Stimulated activated CD4-positive, alpha-beta T cell treated with anti-CD3 and anti-CD28 coated beads, Interleukin-1b, Interleukin-23, amount 100 ng/mL, for 48 hours (primary cell): ENCODE data around the gene NCAM1.
"Not testable (repeated sequence)": the region's sequence is repeated elsewhere in the genome, so short reads cannot be mapped to it uniquely, and the experiment has no call there.

Source experiments
- DNase-seq: peaks from one replicate; pipeline ENCODE4 v3.0.0-alpha.2; 2020

Gene NCAM1

DNA sequence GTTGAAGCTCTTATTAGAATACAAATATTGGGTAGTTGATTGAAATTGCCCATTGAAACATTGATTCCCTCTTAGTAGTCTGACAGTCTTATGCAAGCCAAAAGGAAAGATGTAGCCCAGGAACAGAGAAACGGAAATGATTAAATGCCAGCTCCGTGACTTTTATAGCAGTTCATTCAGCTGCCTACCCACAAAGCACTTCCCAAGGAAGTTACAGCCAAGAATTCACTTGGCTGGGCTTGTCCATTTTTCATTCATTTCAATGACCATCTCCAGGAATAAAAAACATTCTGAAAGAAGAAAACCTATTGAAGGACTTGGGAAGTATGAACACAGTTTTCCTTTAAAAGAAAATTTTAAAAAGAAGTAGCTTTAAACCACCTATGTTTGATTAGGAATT lies 62.0 kb downstream of the NCAM1 start:
- DNase-seq, result no peak

DNA sequence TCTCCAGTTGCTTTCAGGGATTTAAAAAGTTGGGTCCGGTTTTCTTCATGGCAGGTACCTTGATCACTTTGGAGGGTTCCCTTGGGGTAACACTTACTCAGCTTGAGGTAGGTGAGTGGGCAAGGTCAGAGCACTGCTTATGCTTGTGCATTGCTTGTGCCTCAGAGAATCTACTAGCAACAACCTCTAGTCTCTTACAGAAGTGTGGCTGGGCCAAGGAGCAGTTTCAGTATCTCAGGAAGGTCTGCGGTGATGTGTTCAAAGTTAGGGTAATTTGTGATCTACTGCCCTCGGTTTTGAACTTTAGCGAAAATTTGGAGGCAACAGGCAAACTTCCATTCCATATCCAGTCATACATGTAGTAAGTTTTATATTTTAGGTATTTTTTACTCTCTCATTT lies 62.8 kb downstream of the NCAM1 start:
- DNase-seq, result no peak

DNA sequence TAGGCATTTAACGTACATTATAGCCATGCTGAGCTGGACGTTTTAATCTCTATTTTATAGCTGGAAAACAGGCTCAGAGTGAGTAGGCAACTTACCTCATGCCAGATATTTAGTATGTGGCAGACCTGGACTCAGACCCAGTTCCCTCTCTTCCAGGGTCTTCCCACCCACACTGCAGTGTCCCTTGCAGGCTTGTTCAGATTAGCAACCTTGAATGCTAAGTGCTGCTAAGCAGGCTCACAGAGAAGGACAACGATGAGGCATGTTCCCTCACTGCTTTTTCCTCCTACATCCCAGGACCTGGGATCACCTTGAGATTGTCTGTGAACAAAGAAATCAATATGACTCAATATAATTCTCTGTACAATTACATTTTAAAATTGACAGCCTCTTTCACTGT lies 65.6 kb downstream of the NCAM1 start:
- no peak for DNase-seq

DNA sequence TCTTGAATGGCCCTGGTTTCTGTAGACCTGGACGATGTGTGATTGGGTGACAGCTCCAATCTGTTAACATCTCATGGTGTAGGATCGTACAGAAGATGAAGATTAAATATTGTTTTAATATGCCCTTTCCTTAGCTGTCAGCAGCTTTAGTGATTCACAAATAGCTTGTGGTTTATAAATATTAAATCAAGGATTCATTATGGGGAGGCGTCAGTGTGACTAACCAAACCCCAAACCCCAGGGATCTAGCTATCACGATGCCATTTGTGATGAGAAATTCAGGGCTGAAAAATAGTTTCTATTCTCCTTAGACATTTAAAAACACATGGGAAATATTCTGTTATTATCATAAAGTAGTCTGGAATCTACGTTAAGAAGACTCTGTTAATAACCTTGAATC lies 73.4 kb downstream of the NCAM1 start:
- DNase-seq, result no peak

DNA sequence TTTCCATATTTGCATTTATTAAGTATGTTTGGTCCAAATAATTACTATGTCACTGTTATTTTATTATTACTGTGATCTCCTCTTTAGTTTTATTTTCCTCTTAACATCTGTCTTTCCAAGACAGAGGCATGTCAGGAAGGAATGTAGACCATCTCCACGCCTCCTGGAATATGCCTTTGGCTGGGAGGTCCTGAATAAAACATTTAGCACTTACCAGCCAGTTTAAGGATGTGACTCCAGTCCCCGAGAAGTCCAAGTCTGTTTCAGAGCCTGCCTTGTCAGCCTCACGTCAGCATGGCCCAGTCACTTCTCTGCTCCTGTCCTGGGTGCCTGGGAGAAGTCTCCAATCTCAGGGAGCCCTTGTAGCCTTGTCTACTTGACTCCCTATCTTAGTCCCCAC lies 74.5 kb downstream of the NCAM1 start:
- DNase-seq, result no peak

DNA sequence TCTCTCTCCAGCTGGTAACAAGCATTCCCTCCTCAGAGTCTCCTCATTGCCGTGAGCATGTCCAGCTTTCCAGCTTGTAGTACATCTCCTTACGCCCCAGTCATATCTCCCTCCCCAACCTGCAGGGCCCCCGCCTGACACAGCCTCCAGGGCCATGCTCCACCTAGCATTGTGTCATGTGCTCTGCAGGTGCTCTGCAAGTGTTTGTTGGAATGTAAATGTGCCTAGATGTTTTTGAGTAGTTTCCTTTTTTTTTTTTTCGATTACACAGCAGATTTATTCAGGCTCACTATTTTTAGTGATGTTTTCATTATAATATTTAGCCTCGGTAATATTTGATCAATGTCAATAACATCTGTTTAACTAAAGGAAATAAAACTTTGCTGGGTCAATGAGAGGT lies 82.5 kb downstream of the NCAM1 start:
- no peak for DNase-seq

DNA sequence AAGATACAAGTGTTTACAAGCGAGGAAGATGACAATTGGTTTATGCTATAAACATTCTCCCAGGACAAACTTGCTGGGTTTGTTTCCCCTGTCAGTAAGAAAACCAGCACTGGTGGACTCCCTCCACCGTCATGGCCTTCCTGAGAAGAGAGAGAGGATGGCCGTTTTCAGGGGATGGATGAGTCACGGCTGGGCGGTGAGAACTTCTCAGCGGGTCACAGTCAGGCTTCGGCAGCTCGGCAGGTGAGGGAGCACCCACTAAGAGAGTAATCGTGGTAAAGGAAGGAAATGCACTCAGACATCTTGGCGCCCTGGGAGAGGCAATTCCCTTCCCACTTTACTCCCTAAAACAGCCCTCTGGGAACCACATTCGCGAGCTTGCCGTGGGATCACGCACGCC lies 83.9 kb downstream of the NCAM1 start:
- no peak for DNase-seq

DNA sequence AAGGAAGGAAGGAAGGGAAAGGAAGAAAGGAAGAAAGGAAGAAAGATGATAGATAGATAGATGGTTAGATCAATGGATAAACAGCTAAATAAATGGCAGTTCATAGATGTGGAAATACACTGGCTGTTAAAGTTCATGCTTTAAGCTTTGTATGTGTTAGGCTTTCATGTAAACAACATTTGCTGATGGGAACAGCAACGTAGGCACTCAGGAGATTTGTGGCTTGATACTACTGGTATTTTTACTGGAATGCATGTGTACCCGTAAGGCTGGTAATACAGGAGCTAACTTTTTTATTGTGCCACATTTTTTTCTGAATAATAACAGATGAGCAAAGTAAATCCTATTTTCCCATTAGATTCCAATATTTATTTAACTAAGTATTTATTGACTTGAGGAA lies 85.6 kb downstream of the NCAM1 start:
- no peak for DNase-seq

DNA sequence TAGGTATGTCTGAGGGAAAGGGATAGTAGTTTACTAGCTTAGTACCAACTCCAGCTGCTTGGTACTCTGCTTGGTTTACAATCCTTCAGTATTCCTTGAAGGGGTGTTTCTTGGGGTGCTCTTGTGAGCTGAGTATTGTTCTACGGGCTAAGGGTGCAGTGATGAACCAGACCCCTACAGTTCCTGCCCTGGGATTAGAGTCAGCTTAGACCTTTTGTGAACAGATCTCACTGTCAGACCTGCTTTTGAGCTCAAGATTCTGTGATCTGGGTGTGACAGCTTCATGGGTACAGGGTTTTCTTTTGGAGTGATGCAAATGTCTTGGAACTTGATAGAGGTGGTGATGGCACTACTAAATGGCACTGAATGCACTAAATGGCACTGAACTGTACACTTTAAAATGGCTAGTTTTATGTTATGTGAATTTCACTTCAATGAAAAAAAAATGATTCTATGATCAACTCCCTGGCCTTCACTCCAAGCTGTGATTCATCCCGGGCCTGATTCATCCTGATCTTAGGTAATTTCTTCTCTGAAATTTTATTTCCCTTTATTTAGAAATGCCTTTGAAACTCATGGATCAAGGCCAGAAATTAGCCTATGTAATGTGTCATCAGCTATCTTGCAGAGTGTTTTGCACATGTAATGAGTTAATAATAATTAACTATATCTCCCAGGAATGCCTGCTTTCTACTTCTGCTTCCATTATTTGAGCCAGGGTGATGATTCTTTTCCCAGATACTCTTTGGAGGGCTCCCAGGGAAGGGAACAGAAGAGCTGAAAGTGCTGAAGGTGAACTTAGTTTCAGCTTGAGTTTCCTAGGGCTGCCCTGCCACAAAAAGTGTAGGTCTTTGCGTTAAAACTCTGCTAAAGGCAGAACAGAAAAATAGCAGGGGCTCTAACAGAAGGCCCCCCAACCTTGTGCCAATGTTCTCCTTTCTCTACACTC lies 87.9 kb downstream of the NCAM1 start:
- DNase-seq, result no peak

DNA sequence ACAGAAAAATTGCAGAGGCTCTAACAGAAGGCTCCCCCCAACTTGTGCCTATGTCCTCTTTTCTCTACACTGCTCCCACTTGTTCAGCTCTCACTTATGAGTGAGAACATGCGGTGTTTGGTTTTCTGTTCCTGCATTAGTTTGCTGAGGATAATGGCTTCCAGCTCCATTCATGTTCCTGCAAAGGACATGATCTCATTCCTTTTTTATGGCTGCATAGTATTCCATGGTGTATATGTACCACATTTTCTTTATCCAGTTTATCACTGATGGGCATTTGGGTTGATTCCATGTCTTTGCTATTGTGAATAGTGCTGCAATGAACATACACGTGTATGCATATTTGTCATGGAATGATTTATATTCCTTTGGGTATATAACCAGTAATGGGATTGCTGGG lies 91.8 kb downstream of the NCAM1 start:
- DNase-seq, result not testable (repeated sequence)

DNA sequence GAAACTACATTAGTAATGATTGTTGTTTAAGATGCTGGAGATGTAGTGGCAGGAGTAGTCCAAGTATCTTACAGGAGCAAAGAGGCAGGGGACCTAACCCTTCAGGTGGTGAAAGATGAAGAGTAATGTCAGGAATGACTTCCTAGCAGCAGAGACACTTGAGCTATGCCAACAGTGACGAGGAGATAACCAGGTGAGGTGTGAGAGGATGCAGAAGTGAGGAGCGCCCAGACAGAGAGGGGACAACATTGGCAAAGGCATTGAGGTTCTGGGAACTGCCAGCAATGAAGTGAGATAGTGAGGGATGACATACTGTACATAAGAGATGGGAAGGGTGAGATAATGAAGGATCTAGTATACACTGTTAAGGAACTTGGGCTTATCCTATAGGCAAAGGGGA lies 95.8 kb downstream of the NCAM1 start:
- no peak for DNase-seq

DNA sequence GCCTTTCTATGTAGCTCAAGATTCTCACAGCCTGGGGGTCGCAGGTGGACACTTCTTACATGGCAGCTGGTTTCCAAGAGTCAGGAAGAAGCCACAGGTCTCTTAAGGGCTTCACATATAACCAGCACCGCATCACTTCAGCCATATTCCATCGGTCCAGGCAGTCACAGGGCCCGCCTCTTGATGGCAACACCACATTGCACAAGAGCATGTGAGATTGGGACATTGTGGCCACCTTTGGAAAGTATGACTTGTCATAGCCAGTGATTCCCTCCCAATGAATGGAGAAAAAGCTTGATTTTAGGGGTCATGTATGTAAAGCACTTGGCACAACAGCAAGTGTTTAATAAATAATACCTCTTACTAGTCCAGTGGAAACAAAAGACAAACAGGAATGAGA lies 98.3 kb downstream of the NCAM1 start:
- no peak for DNase-seq

DNA sequence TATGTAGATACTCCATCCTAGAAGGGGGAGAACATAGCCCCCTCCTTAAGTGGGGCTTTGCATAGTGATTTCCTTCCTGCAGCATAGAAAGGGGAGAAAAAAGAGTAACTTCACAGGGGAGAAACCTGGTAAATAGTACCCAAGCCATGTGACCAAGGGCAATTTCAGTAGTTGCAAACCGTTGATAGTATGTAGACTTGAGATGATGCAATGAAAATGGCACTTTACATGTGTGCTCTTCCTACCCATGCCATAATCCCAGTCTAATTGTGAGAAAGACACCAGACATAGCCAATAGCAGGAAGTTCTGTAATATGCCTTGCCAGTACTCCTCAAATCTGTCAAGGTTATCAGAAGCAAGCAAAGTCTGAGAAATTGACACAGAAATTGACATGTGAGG lies 104.1 kb downstream of the NCAM1 start:
- DNase-seq, result no peak

DNA sequence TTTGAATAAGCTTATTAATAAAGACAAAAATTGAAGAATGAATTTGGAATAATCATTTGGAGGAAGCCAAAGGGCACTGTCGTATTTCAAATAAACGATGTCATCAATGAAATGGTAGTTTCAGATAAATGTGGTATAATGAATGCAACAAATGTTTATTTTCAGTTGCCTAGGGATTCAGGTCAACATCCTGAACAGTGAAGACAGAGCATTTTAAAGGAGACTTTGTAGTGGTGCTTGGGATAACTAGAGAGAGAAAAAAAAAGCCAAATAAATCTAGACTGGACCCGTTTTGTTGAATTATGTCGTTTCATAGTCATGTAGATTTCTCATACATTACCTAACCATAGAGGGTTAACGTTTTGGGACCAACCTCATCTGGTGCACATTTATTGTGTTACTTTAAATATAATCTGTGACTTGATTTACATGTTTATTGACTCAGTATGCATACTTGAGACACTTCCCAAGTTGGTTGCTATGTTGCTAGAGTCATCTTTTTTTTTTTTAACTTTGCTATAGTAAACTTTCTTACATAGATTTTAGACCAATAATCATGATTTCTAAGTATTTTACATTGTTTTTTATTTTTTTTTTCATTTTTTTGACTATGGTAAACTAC lies 111.1 kb downstream of the NCAM1 start:
- no peak for DNase-seq

DNA sequence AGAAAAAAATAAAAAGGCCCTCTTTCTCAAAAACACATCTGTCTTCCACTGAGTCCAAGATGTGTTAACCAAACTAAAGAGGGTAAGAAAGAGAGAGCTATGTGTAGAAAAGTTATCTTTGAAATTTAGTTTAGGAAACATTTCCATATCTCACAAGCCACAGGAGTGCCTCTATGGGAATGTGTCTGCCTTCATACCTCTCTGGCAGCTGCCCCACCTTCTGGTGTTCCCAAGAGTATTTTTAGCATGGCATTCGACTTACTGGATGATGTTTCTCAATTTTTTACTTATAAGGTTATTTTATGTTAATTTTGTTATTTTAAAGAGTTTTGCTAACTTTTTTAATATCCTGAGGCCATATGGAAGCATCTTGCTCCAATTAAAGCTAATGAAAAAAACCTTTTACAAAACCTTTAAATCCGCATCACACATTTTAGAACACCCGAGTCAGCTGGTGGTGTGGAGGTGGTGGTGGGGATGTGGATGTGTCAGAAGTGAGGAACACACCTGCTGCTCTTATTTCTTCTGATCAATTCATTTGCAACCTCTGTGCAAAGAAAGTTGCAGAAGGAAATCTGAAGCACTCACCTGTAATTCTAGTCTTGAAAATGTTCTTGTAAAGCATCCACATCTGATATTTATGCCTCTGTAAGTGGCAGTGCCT lies 112.2 kb downstream of the NCAM1 start:
- no peak for DNase-seq

DNA sequence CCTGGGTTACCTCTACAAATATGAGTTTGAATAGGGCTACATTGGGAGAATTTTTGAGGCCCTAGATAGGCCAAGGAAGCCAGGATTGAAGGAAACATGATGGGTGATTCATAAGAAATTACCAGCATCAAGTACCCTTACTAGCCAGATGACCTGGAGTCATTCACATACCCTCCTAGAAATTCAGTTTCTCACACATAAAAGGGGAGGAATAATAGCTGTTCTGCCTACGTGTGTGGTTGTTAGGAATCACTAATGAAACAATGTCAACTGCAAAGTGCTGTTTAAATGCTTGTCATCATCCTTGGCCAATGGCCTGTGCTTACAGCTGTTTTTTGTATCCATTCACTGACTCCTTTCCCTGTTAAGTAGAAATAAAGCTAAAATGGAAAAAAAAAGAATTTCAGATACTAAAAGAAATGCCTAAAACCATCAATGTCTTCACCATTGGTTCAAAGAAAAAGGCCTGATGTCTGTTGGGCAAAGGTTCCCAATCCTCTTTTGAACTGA lies 114.4 kb downstream of the NCAM1 start:
- no peak for DNase-seq

DNA sequence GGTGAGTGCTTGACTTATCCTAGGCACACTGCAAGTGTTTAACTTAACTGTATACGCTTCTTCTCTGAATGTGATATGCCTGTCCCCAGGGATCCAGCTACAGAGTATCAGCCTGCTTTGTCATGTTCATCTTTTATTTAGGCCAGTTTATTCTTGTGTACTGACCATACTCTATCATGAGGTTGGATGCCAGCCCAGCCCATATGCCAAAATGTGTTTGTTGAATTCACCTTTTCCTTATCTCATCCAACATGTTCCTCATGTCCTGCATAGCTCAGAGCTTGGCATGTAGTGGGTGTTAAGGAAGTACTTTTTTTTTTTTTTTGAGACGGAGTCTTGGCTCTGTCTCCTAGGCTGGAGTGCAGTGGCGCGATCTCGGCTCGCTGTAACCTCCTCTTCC lies 116.2 kb downstream of the NCAM1 start:
- no peak for DNase-seq

DNA sequence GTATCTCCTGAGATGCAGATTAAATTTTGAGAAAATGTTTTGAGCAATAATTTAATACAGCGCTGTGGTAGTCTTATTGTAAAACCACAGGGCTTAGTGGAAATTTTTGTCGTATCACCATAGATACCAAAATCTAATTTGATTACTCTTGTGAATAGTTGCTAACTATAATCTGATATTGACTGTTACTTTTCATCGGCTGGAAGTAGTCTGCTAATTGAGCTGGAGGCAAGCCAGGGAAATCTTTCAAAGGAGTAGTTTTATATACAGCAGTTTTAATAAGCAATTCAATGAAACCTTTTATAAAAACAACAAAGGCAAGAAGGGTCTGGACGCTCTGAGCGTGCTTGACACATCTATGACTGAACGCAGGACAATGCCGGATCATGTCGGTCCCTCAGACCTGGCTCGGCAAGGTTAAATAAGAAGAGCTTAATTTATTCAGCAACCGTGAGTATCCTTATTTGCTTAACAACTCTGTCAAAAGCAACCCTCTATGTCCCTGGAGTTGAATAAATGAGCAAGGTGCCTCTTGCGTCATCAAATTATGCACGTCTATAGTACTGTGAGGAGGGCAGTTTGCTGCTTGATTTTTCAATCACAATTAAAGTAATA lies 121.2 kb downstream of the NCAM1 start:
- DNase-seq, result no peak

DNA sequence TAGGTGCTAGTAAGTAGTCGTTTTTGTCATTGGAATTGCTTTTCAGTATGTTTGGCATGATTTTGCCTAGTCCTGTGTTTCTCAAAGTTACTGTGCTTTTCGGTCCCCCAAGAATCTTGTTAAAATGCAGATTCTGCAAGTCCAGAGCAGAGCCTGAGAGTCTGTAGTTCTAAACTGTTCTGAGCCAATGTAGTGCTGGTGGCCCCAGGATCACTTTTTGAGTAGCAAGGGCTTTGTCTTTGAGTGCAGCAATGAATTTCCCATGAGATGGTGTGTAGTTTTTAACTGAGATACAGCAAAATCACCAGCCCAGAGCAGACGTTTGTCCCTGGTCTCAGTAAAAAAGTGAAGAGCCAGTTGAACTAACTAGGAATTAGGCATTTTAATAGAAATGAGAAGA lies 122.4 kb downstream of the NCAM1 start:
- DNase-seq, result no peak

DNA sequence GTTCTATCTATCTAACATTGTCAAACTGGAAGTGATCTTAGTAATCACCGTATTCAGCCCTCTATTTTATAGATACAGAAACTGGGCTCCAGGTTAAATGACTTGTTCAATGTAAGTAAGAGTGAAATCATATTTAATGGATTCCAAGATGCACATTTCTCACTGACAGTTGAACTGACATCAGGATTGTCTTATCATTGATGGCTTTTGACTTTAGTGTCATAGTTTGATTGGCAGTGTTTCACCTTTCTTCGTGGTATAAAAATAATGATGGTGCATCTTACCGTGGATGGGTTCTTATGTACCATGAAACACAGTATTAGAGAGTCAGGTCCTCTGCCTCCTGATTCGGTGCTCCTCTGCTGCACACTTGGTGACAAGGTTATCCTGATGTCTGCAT lies 123.1 kb downstream of the NCAM1 start:
- no peak for DNase-seq

DNA sequence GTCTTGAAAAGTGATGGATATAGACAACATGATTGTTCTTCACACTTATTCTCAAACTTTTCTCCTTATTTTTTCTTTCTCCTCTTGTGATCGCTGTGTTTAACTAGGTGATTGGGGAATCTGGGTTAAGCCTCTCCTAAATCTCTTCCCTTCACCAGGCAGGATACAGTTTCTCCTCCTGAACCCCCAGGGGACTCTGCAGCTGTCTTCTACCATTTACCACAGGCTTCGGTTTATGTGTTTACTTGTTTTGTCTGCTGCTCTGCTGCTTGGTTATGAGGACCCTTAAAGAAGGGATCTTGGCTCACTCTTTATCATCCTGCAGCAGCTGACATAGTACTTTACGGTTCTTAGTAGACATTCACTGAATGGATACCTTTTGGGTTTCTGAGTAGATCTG lies 124.2 kb downstream of the NCAM1 start:
- DNase-seq, result no peak

DNA sequence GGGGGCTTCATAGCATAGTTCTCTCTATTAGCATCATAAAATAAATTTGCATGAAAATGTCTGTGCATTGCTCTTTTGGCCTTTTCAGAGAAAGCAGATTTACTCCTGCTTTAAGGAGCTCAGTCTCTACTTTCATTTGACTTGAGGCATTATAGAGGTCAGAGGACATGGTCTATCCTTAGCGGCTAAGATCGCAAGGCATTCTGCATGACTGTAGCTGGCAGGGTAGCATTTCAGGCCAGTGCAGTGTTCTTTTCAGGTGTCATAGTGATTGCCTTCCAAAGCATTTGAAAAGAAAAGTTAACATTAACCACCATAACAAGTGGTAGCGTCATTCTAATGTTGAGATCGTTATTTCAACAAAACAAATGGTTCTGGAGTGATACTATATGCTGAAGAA lies 126.5 kb downstream of the NCAM1 start:
- no peak for DNase-seq

DNA sequence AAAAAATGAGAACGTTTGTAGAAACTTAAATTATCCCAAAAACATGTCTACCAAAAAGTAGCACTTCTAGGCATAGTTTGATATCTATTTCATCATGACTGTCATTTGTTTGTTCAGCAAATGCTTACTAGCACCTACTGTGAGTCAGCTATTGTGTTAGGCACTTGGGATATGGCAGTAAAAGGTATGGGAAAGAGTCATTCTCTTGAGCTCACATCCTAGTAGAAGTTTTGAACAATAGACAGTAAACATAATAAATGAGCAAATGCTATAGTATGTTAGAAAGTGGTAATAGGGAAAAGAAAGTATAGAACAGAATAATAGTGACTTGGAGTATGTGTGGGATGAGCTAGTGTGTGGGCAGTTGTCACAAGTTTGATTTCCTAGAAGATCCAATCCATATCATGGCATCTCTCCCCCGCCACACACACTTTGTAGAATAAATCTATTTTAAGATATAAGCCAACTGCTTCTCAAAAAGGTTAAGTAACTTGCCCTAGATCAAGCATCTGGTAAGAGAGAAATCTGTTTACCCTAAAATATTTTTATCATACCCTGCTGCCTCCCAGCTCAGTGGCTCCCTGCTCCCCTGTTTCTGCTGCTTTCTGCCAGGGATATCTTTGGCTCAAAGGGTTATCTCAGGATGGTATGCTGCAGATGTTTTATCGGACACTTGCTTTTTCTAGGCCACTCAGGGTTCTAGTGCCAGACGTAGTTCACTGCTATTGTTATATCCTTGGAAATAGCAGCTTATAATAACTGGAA lies 129.7 kb downstream of the NCAM1 start:
- no peak for DNase-seq
